Kidney epithelial cell (primary cell): ENCODE data around the gene AIF1. TPM values are rescaled to one million over a fixed set of nuclear protein-coding genes. Genes with fewer than 3 reads are reported as not detected.
A peak's percentile ranks its signal among the peaks of the same experiment; 100 is the strongest.

Experiments used
- DNase-seq: peaks from one replicate; pipeline ENCODE4 v3.0.0-alpha.2; 2010; ENCODE audit warnings: low read depth
- H3K27me3 ChIP-seq: 2 replicates; pipeline ENCODE4 v1.6.0; 2011; ENCODE audit warnings: low read length; ENCODE audit not compliant: control insufficient read depth, insufficient read depth
- H3K36me3 ChIP-seq: 2 replicates; pipeline ENCODE4 v1.5.1; 2011; ENCODE audit warnings: low read length; ENCODE audit not compliant: control insufficient read depth, insufficient read depth
- H3K4me3 ChIP-seq: 2 replicates; pipeline ENCODE4 v1.5.1; 2011; ENCODE audit warnings: low read depth, mild to moderate bottlenecking, control low read depth, low read length
- CTCF ChIP-seq: IDR thresholded peaks from 2 replicates; pipeline ENCODE4 v1.5.1; 2011; ENCODE audit warnings: mild to moderate bottlenecking, moderate library complexity, low read length, control low read depth, inconsistent platforms; ENCODE audit not compliant: insufficient read depth, poor library complexity, severe bottlenecking
- total RNA-seq: library from RNA; depleted of rRNA; stranded (reverse); fragments of >200 nt; gene quantifications from 2 replicates; pipeline ENCODE4 v1.2.3, GENCODE V29; 2015

AIF1 gene
- total RNA-seq, 1 donor from 2014 or later, result 0.33 TPM

GRCh38 chr6:31622684-31623091 is 7.7 kb downstream of the AIF1 start:
- DNase-seq, result no peak
- no peak for TF ChIP-seq CTCF
- Histone ChIP-seq H3K36me3 (peaks cover 7% of the 10 kb centered on the region), H3K27me3 (no peaks in the 10 kb centered on the region), H3K4me3 (peak overlapping the region; percentile 100)

DNA sequence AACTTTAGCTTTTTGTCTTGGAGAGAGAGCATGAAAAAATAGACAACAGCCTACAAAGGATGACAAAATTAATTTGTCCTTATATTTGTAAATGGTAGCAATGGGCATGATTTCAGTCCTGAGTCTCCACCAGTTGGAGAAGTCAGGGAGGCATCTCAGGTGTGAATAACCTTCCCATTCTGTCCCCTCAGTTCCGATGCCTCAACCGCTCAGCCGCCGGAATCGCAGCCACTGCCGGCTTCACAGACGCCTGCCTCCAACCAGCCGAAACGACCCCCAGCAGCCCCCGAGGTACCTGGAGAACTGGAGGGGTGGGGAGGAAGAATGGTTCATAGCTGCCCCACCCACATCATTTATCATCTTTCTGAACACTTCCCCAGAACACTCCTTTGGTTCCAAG is 9.0 kb downstream of the AIF1 start:
- Histone ChIP-seq H3K4me3 (no peak overlapping the region), H3K27me3 (no peaks in the 10 kb centered on the region), H3K36me3 (peaks cover 7% of the 10 kb centered on the region)
- DNase-seq, result no peak
- no peak for TF ChIP-seq CTCF

GRCh38 chr6:31626952-31627351 is 11.9 kb downstream of the AIF1 start:
- no peak overlapping the region for H3K4me3 ChIP-seq
- H3K27me3 ChIP-seq, result no peaks in the 10 kb centered on the region
- no peak for DNase-seq
- peaks cover 7% of the 10 kb centered on the region for H3K36me3 ChIP-seq
- no peak for TF ChIP-seq CTCF

GRCh38 chr6:31627690-31628287 is 12.8 kb downstream of the AIF1 start:
- Histone ChIP-seq H3K27me3 (no peaks in the 10 kb centered on the region), H3K36me3 (peaks cover 8% of the 10 kb centered on the region), H3K4me3 (no peak overlapping the region)
- TF ChIP-seq CTCF, result no peak
- no peak for DNase-seq

DNA sequence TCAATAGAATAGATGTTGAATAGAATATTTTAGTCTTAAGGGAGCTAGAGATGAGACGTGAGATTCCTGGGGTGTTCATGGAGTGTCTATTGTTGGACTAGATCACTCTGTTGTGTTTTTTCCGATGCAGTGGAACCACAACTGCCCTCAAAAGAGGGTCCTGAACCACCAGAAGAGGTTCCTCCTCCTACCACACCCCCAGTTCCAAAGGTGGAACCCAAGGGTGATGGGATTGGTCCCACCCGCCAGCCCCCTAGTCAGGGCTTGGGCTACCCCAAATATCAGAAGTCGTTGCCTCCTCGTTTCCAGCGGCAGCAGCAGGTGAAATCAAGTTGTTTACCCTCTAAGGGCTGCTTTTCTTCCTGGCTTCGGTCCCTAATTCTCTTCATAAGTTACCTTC is 14.0 kb downstream of the AIF1 start:
- peaks cover 9% of the 10 kb centered on the region for H3K36me3 ChIP-seq

More for the DNA sequence above, 14.0 kb downstream of the AIF1 start:
- DNase-seq, result no peak
- H3K4me3 ChIP-seq, result no peak overlapping the region
- no peaks in the 10 kb centered on the region for H3K27me3 ChIP-seq
- no peak for TF ChIP-seq CTCF
